Measurements from ENCODE around the gene KCNC3. TPM values are rescaled to one million over a fixed set of nuclear protein-coding genes. Genes with fewer than 3 reads are reported as not detected.

The KCNC3 gene
- polyA plus RNA-seq, 1 experiment, result not detected

DNA sequence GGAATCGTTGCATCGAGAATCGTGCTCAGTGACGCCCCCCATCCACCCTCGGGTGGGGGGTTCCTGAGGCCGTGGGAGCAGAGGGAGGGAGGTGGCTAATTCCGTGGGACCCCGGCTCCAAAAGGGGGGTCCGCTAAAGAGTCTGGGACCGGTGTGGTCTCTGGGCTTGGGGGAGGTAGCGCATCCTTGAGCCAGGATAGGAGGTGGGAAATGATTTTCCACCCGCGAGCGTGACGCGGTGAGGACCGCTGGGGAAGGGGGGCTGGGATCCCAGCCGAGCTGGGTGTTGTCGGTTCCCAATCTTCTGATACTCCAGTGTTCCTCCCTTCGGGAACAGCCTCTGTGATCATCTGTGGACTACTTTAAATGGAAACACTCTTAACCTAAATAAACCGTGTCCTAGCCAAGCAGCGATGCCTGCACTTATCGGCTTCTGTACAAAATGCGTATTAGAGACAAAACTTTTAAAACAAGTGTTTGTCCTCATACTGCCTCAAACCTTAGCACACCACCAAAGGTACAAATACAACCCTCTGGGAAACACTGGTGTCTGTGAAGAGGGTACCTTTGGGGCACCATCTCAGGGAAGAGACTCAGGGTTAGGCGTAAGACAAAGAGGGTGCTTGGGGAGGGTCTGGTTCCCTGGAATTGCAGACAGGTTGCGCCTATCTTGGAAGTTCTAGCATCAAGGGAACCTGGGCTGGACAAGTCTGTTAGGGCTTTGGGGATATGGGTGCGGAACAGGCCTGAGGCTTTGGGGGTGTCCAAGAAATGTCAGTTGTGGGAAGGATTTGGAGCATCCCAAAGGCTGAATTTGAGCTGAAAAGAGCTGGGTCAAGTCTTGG is 16.0 kb downstream of the KCNC3 start:
- Histone ChIP-seq H3K9me3 (ENCODE audit: control insufficient read depth, insufficient read depth, low read length) (no peaks in the 10 kb centered on the region; the same call in 1 of the 2 replicates), H3K4me3 (ENCODE audit: low read depth, low read length) (no peak overlapping the region), H3K27ac (ENCODE audit: low read depth, low read length) (no peak overlapping the region), H3K27me3 (ENCODE audit: control insufficient read depth, insufficient read depth, low read length) (peaks cover 39% of the 10 kb centered on the region)
- ChIA-PET POLR2A (no interaction called here), CTCF (no interaction called here)
- TF ChIP-seq, protein P1, sequence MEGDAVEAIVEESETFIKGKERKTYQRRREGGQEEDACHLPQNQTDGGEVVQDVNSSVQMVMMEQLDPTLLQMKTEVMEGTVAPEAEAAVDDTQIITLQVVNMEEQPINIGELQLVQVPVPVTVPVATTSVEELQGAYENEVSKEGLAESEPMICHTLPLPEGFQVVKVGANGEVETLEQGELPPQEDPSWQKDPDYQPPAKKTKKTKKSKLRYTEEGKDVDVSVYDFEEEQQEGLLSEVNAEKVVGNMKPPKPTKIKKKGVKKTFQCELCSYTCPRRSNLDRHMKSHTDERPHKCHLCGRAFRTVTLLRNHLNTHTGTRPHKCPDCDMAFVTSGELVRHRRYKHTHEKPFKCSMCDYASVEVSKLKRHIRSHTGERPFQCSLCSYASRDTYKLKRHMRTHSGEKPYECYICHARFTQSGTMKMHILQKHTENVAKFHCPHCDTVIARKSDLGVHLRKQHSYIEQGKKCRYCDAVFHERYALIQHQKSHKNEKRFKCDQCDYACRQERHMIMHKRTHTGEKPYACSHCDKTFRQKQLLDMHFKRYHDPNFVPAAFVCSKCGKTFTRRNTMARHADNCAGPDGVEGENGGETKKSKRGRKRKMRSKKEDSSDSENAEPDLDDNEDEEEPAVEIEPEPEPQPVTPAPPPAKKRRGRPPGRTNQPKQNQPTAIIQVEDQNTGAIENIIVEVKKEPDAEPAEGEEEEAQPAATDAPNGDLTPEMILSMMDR (IDR thresholded peaks at IDR 0.05; ENCODE audit: low read depth, low read length), result no peak
- DNase-seq (ENCODE audit: low read depth, low spot score), result no peak

DNA sequence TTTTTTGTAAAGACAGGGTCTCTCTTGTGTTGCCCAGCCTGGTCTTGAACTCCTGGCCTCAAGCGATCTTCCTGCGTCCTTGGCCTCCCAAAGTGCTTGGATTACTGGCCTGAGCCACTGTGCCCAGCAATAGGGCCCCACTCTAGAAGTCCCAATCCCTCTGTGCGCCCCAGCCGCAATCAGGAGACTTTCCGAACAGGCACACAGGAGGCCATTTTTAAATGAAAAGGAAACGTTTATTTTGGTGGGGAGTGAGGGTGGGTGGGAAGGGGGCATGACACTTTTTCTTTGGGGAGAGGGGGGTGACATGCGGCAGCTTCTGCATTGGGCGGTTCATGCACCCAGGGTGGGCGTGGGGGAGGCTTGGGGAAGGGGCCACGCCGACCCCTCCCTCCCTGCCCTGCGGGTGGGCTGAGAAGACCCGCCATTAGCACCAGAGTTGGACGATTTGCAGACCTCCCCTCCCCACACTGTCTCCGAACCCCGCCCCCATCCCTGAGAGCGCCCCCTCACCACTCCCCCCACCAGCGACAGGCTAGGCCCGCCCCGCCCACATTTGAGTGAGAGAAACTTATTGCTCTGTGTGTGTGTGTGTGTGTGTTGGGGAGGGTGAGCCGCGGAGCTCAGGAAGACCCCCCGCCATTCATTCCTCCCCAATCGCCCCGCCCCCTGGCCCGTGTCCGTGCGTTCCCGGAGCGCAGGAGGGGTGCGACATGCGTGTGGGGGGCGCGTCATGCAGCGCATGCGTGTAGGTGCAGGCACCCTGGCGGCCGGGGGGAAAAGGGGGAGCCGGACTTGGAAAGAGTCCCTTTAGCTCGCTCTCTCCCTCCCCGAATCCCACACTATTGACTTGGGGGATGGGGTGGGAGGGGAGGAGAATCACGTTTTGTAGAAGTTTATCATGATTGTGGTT is 17.2 kb downstream of the KCNC3 start:
- Histone ChIP-seq H3K9me3 (ENCODE audit: control insufficient read depth, insufficient read depth, low read length) (no peaks in the 10 kb centered on the region; the same call in 1 of the 2 replicates), H3K4me3 (ENCODE audit: low read depth, low read length) (no peak overlapping the region), H3K27ac (ENCODE audit: low read depth, low read length) (no peak overlapping the region), H3K27me3 (ENCODE audit: control insufficient read depth, insufficient read depth, low read length) (peaks cover 36% of the 10 kb centered on the region)
- ChIA-PET POLR2A (no interaction called here), CTCF (no interaction called here)
- no peak for DNase-seq (ENCODE audit: low read depth, low spot score)
- TF ChIP-seq, protein P1 (IDR thresholded peaks at IDR 0.05; ENCODE audit: low read depth, low read length), result no peak

DNA sequence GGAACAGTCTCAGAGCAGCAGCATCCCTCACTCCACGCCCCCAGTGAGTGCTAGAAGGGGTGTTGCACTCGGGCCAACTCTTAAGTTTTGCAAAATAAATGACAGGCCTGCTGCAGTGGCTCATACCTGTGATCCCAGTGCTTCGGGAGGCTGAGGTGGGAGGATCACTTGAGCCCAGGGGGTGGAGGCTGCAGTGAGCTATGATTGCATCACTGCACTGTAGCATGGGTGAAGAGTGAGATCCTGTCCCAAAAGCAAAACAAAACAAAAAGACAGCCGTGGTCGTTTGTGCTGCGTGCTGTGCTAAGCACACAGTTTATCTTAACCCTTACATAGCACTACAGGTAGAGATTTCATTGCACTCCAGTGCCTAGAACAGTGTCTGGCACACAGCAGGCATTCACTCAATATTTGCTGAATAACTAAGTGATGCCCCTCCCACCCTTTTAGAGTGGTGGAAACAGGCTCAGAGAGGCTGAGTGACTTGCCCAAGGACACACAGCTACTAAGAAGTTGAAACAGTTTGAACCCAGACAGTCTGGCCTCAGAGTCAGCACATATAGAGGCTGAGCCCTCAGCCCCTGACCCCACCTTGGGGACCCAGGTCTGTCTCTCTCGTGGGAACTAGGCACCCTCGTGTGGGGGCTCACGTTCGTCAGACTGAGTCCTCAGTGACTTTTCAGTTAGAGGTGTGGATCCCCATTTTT is 18.3 kb downstream of the KCNC3 start:
- TF ChIP-seq, protein P1 (IDR thresholded peaks at IDR 0.05; ENCODE audit: low read depth, low read length), result no peak
- CTCF ChIA-PET, result no interaction called here
- Histone ChIP-seq H3K9me3 (ENCODE audit: control insufficient read depth, insufficient read depth, low read length) (no peaks in the 10 kb centered on the region; the same call in 1 of the 2 replicates), H3K27me3 (ENCODE audit: control insufficient read depth, insufficient read depth, low read length) (peaks cover 39% of the 10 kb centered on the region), H3K4me3 (ENCODE audit: low read depth, low read length) (no peak overlapping the region), H3K27ac (ENCODE audit: low read depth, low read length) (no peak overlapping the region)
- POLR2A ChIA-PET, result no interaction called here
- no peak for DNase-seq (ENCODE audit: low read depth, low spot score)

DNA sequence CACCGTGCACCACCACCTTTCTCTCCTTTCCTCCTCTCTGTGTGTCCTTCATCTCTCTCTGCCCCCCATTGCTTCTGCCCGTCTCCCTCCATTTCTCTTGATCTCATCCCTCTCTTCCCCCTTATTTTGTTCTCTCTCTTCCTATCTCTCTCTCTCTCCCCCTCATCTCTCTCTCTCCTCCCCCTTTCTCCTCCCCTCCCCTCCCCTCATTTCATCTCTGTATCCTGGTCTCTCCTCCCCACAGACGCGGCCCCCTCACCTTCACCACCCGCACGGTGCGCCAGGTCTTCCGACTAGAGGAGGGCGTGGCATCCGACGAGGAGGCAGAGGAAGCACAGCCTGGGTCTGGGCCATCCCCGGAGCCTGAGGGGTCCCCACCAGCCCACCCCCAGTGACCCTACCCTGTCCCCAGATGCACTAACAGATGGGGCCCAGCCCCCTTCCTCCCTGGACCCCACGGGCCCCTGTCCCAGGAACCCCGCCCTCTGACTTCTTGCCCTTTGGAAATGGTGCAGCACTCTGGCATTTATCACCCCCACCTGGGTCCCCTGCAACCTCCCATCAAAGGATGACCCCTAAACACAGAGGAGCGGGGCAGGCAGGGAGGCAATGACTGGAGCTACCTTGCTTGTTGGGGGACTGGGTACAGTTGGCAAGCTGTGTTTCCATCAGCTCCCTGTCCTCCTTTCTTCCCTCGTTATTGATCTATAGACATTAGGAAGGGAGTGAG is 19.6 kb downstream of the KCNC3 start:
- Histone ChIP-seq H3K9me3 (ENCODE audit: control insufficient read depth, insufficient read depth, low read length) (no peaks in the 10 kb centered on the region; the same call in 1 of the 2 replicates), H3K4me3 (ENCODE audit: low read depth, low read length) (no peak overlapping the region), H3K27ac (ENCODE audit: low read depth, low read length) (no peak overlapping the region), H3K27me3 (ENCODE audit: control insufficient read depth, insufficient read depth, low read length) (peaks cover 30% of the 10 kb centered on the region)
- CTCF ChIA-PET, result no interaction called here
- POLR2A ChIA-PET, result no interaction called here
- TF ChIP-seq, protein P1 (IDR thresholded peaks at IDR 0.05; ENCODE audit: low read depth, low read length), result no peak
- no peak for DNase-seq (ENCODE audit: low read depth, low spot score)
